BLaER1 (cell line): ENCODE data around the gene GPR62.
A peak's percentile ranks its signal among the peaks of the same experiment; 100 is the strongest.
"Not testable (repeated sequence)": the region's sequence is repeated elsewhere in the genome, so short reads cannot be mapped to it uniquely, and the experiment has no call there.

Experiments used
- H3K27ac ChIP-seq: shearing (Covaris generic); formaldehyde crosslinking; 2 replicates; pipeline ENCODE4 v1.8.1; 2022
- H3K27me3 ChIP-seq: shearing (Covaris generic); formaldehyde crosslinking; 2 replicates; pipeline ENCODE4 v1.8.1; 2022
- H3K36me3 ChIP-seq: shearing (Covaris generic); formaldehyde crosslinking; 2 replicates; pipeline ENCODE4 v1.8.1; 2022
- H3K4me1 ChIP-seq: shearing (Covaris generic); formaldehyde crosslinking; 2 replicates; pipeline ENCODE4 v1.8.1; 2022
- H3K4me2 ChIP-seq: shearing (Covaris generic); formaldehyde crosslinking; 2 replicates; pipeline ENCODE4 v1.8.1; 2022
- H3K4me3 ChIP-seq: shearing (Covaris generic); formaldehyde crosslinking; 2 replicates; pipeline ENCODE4 v1.8.1; 2022
- H3K9ac ChIP-seq: shearing (Covaris generic); formaldehyde crosslinking; 2 replicates; pipeline ENCODE4 v1.8.1; 2022
- H3K9me3 ChIP-seq: shearing (Covaris generic); formaldehyde crosslinking; 2 replicates; pipeline ENCODE4 v1.8.1; 2022
- H4K20me1 ChIP-seq: shearing (Covaris generic); formaldehyde crosslinking; 2 replicates; pipeline ENCODE4 v1.8.1; 2022
- Cebpa-rat ChIP-seq: shearing (Covaris generic); IDR thresholded peaks from 2 replicates; pipeline ENCODE4 v1.8.1; 2022

Gene GPR62, protein sequence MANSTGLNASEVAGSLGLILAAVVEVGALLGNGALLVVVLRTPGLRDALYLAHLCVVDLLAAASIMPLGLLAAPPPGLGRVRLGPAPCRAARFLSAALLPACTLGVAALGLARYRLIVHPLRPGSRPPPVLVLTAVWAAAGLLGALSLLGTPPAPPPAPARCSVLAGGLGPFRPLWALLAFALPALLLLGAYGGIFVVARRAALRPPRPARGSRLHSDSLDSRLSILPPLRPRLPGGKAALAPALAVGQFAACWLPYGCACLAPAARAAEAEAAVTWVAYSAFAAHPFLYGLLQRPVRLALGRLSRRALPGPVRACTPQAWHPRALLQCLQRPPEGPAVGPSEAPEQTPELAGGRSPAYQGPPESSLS

GRCh38 chr3:51955175-51955892 lies at the start of gene GPR62:
Gene GPR62, plus strand, starts transcription at chr3:51955381. Its CDS starts 272 bp downstream, at chr3:51955653.
- Histone ChIP-seq H3K4me3 (peak within 1 kb of the TSS; percentile 27), H3K4me2 (peak within 1 kb of the TSS; percentile 64), H3K36me3 (peaks cover 38% of the 10 kb centered on the region), H3K4me1 (peaks cover 29% of the 10 kb centered on the region), H3K27ac (no peak within 1 kb of the TSS), H3K9ac (no peak within 1 kb of the TSS), H3K27me3 (peaks cover 50% of the 10 kb centered on the region), H3K9me3 (no peaks in the 10 kb centered on the region), H4K20me1 (peaks cover 33% of the 10 kb centered on the region)
- TF ChIP-seq Cebpa-rat = no peak

- H4K20me1 ChIP-seq = no peaks in the 10 kb centered on the region
- H3K4me2 ChIP-seq = no peak overlapping the region
- H3K9ac ChIP-seq = no peak overlapping the region
- no peaks in the 10 kb centered on the region for H3K36me3 ChIP-seq
- no peak overlapping the region for H3K4me3 ChIP-seq
- TF ChIP-seq Cebpa-rat = no peak
- peaks cover 58% of the 10 kb centered on the region for H3K9me3 ChIP-seq
- no peaks in the 10 kb centered on the region for H3K27me3 ChIP-seq
- H3K27ac ChIP-seq = no peak overlapping the region
- 0 out of 2 replicates have a peak, but pooled peaks cover 5% of the 10 kb centered on the region for H3K4me1 ChIP-seq
Observed at GRCh38 chr3:51908026-51908425, 47.2 kb upstream of the GPR62 start.

DNA sequence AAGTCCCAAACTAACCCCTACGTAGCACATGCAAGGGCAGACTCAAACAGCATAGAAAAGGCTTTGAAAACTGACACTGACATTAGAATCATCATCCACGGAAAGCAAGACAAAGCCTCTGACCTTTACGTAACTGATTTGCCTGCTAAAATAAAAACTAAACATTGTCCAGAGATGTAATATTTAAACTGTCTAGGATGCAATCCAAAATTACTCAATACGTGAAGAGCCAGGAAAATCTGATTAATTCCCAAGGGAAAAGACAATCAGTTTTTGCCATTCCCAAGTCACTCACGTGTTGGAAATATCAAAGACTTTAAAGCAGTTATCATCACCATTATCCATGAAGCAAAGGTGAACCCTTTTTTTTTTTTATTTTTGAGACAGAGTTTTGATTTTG lies 38.8 kb upstream of the GPR62 start:
- H3K36me3 ChIP-seq = no peaks in the 10 kb centered on the region
- no peak overlapping the region for H3K4me3 ChIP-seq
- H3K4me2 ChIP-seq = no peak overlapping the region
- no peak overlapping the region for H3K27ac ChIP-seq
- H3K4me1 ChIP-seq = peaks cover 8% of the 10 kb centered on the region
- no peaks in the 10 kb centered on the region for H3K27me3 ChIP-seq
- no peaks in the 10 kb centered on the region for H4K20me1 ChIP-seq
- no peaks in the 10 kb centered on the region for H3K9me3 ChIP-seq
- no peak overlapping the region for H3K9ac ChIP-seq
- TF ChIP-seq Cebpa-rat = no peak

DNA sequence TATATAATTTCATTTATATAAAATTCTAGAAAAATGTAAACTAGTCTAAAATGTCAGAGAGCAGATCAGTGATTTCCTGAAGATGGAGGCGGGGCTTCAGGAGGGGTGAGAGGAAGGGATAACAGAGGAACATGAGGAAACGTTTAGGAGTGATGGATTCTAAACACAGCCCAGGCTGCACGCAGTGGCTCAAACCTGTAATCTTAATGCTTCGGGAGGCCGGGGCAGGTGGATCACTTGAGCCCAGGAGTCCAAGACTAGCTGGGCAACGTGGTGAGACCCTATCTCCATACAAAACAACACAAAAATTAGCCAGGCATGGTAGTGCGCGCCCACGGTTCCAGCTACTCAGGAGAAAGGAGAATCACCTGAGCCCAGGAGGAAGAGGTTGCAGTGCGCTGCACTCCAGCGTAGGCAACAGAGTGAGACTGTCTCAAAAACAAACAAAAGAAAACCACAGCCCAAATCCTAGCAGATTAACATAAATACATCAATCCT lies 34.1 kb upstream of the GPR62 start:
- Histone ChIP-seq H4K20me1 (no peaks in the 10 kb centered on the region), H3K4me2 (no peak overlapping the region), H3K36me3 (no peaks in the 10 kb centered on the region), H3K27me3 (no peaks in the 10 kb centered on the region), H3K27ac (no peak overlapping the region), H3K9me3 (no peaks in the 10 kb centered on the region), H3K4me3 (no peak overlapping the region), H3K9ac (no peak overlapping the region), H3K4me1 (peaks cover 8% of the 10 kb centered on the region)
- no peak for TF ChIP-seq Cebpa-rat

- Histone ChIP-seq H3K9ac (no peak overlapping the region), H4K20me1 (0 out of 2 replicates have a peak, but pooled peaks cover 28% of the 10 kb centered on the region), H3K36me3 (peaks cover 17% of the 10 kb centered on the region), H3K4me3 (no peak overlapping the region), H3K9me3 (no peaks in the 10 kb centered on the region), H3K27me3 (no peaks in the 10 kb centered on the region), H3K4me2 (no peak overlapping the region), H3K4me1 (peaks cover 9% of the 10 kb centered on the region), H3K27ac (no peak overlapping the region)
- no peak for TF ChIP-seq Cebpa-rat
Observed at GRCh38 chr3:51927061-51927977, 27.9 kb upstream of the GPR62 start.

- no peaks in the 10 kb centered on the region for H3K27me3 ChIP-seq
- H3K4me3 ChIP-seq = no peak overlapping the region
- H3K27ac ChIP-seq = no peak overlapping the region
- H3K9me3 ChIP-seq = no peaks in the 10 kb centered on the region
- no peak overlapping the region for H3K4me2 ChIP-seq
- TF ChIP-seq Cebpa-rat = no peak
- peaks cover 28% of the 10 kb centered on the region for H3K36me3 ChIP-seq
- peaks cover 30% of the 10 kb centered on the region; the same call in 1 of the 2 replicates for H4K20me1 ChIP-seq
- no peak overlapping the region for H3K9ac ChIP-seq
- H3K4me1 ChIP-seq = peaks cover 9% of the 10 kb centered on the region
Observed at GRCh38 chr3:51928438-51928837, 26.7 kb upstream of the GPR62 start.

DNA sequence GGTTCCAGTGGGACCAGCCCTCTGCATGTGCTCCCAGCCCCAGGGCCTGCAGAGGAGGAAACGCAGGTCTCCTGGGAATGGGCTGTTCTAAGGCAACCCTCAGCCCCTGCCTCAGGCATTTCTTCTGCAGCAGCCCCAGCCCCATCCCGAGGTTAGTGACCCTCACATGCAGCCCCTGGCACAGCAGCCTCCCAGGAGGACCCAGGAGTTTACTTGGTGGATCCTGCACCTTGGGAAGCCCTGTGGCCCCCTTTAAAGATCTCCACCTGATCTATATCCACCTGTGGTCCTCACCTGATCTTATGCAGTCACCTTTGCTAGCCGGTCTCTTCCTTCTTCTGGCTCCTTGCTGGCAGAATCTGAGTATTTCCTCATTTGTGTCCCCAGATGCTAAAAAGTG lies 26.2 kb upstream of the GPR62 start:
- H3K4me1 ChIP-seq, H3K27me3 ChIP-seq, H3K4me3 ChIP-seq, H3K9me3 ChIP-seq, H3K9ac ChIP-seq, H3K27ac ChIP-seq: not testable (repeated sequence)
- Histone ChIP-seq H4K20me1 (peaks cover 35% of the 10 kb centered on the region; the same call in 1 of the 2 replicates), H3K36me3 (peaks cover 33% of the 10 kb centered on the region), H3K4me2 (peak overlapping the region; percentile 40)

DNA sequence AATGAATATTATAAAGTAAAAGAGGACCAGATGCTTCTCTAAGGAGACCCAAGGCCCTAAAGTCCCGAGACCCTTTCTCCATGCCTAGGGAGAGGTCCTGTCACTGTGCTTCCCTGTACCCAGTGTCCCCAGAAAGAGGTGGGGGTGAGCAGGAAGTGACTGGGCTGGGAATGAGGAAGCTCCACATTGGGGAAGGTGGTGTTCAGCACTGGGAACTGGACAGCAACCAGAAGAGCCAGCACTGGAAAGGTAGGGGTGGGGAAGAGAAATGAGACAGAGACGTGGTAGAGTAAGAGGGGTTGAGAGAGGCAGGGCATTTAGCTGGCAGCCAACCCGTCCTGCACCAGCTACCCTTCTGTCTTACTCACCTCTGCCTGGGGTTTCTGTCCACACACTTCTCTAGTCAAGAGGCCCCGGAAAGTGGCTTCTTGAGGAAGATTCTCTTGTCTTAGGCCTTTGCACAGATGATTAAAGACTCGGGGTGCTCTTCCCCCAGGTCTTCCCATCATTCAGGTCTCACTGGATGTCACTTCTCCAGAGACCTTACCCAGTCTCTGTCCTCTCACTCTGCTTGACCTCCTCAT lies 25.7 kb upstream of the GPR62 start:
- peaks cover 40% of the 10 kb centered on the region; the same call in 1 of the 2 replicates for H4K20me1 ChIP-seq
- H3K36me3 ChIP-seq = peaks cover 38% of the 10 kb centered on the region
- no peak overlapping the region for H3K27ac ChIP-seq
- no peak for TF ChIP-seq Cebpa-rat
- H3K9ac ChIP-seq = no peak overlapping the region
- peaks cover 9% of the 10 kb centered on the region for H3K4me1 ChIP-seq
- H3K4me3 ChIP-seq = no peak overlapping the region
- H3K4me2 ChIP-seq = no peak overlapping the region
- no peaks in the 10 kb centered on the region for H3K27me3 ChIP-seq
- no peaks in the 10 kb centered on the region for H3K9me3 ChIP-seq

DNA sequence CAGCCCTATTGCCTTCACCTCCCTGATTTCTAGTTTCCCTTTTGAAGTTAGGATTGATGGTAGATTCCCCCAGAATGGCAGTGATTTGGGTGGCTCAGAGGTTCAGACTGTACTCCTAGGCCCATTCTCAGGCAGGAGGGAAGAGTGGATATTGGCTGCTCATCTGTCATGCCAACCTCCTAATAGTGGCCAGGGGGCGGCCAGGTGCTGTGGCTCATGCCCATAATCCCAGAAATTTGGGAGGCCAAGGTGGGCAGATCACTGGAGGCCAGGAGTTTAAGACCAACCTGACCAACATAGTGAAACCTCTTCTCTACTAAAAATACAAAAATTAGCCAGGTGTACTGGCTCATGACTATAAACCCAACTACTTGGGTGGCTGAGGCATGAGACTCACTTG lies 24.7 kb upstream of the GPR62 start:
- H3K4me3 ChIP-seq = no peak overlapping the region
- H3K27me3 ChIP-seq = no peaks in the 10 kb centered on the region
- peaks cover 9% of the 10 kb centered on the region for H3K4me1 ChIP-seq
- H3K9ac ChIP-seq = no peak overlapping the region
- H3K9me3 ChIP-seq = no peaks in the 10 kb centered on the region
- no peak overlapping the region for H3K4me2 ChIP-seq
- H3K27ac ChIP-seq = no peak overlapping the region
- no peak for TF ChIP-seq Cebpa-rat
- peaks cover 42% of the 10 kb centered on the region; the same call in 1 of the 2 replicates for H4K20me1 ChIP-seq
- H3K36me3 ChIP-seq = peaks cover 48% of the 10 kb centered on the region
